ENCODE measurements around the gene LCMT2. TPM values are rescaled to one million over a fixed set of nuclear protein-coding genes. Genes with fewer than 3 reads are reported as not detected.
"Not testable (repeated sequence)": the region's sequence is repeated elsewhere in the genome, so short reads cannot be mapped to it uniquely, and the experiment has no call there.

The LCMT2 gene
- total RNA-seq, 1 donor from 2014 or later: 6.4 TPM

DNA sequence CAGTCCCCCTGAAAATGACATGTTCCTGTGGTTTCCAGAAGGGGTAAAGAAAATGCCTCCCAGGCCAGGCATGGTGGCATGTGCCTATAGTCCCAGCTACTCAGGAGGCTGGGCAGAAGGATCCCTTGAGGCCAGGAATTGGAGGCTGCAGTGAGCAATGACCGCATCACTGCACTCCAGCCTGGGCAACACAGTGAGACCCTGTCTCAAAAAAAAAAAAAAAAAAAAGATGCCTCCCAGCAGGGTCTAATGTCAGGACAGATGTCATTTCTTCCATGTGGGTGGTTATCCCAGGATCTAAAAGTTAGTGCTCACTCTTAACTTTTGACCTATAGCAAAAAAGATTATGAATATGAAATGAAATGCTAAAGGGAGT is 13.4 kb downstream of the LCMT2 start:
- DNase-seq (ENCODE audit: low spot score): no peak
- intact Hi-C loops (cut with DNase I): no loop called here

DNA sequence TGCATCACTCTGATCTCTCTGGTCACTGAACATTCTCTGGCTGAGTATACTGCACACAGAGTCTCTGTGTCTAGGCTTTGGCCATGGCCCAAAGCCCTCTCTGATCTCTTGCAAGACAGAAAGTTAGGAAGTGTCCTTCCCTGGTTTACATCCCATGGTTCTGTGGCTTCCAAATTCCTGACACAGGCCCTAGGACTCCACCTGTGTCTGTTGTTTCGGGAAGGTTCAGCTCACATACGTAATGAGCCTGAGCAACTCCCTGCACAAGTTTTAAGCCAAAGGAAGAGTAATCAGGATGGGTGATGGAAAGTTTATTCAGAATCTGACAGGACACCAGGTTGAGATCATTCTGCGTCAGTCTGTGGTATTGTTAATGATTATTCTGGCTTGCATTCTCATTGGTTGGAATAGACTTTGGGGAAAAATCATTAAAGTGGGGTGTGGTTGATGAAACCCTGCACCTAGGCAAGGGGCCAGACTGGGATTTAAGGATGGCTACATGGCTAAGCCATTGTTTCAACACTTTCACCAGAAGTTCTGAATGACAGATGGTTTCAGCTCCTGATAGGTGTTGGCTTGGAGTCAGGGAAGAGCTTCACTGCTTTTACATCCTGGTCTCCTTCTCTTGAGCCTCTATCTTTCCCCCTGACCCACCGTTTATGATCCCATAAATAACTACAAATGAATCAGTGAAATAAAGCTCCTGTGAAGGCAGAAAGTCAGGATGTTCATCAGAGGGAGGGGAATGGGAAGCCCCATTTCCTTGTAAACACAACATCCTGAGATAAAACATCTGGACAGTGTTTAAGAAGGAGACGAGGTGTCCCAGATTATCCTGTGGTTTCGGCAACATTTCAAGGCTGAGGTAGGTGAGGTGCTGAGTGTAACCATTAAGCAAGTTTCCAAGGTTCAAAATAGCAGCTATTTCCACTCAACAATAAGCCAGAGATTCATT is 14.1 kb downstream of the LCMT2 start:
- DNase-seq (ENCODE audit: low spot score): no peak
- intact Hi-C loops (cut with DNase I): no loop called here

DNA sequence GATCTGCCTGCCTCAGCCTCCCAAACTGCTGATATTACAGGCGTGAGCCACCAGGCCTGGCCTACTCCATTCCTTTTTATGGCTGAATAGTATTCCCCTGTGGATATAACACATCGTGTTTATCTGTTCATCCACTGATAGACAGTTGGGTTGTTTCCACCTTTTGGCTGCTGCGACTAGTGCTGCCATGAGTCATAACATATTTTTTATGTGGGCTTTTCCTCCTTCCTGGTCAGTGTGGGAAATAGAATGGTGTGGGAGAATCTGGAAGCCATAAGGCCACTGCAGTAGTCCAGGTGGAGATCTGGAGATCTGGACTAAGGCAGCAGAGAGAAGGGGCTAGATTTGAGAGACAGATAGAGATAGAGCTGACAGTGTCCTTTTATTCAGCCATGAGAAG is 16.2 kb downstream of the LCMT2 start:
- intact Hi-C loops (cut with DNase I): no loop called here
- DNase-seq (ENCODE audit: low spot score): no peak

DNA sequence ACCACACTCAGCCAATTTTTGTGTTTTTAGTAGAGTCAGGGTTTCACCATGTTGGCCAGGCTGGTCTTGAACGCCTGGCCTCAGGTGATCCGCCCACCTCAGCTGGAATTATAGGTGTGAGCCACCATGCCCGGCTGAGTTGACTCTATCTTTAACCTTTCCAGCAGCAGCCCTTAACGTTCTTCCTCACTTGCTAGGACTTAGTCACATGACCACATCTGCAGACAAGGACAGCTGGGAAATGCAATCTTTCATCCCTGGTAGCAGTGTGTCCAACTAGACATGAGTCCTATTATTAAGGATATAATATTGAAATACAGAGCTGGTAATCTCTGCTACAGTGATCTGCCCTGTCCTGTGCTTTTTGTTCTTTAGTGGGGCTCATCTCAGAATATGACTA is 18.0 kb downstream of the LCMT2 start:
- DNase-seq (ENCODE audit: low spot score): no peak
- intact Hi-C loops (cut with DNase I): no loop called here

DNA sequence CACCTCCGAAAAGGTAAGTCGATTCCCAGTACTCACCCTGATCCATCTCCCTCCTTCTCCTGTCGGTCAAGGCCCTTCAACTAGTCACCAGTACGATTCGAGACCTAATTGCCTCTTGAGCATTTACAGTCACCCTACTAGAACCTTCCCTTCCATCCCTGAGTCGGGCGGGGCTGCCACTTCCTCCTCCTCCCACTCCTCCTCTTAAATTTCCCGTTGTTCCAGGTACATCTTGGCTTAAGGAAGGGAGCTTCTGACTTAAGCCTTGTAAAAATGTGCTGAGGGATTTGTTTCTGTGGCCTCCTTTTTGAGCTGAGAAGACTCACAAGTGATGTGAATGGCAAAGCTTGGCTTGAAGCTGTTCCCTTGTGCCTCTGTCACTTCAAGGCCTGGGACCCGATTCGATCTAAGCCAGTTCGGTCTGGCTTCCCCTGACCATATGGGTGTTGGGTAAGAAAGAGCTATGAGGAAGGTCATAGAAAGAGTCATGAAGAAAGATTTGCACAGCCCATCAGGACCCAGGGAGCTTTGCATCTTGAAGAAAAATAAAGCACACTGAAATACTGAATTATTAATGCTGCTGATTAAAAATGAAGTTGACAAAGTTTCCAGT is 28.1 kb downstream of the LCMT2 start, which contains the start of gene TGM7:
Gene TGM7 (minus strand): TSS at position 51 of the 613 bp plus-strand sequence.
- intact Hi-C loops (cut with DNase I): no loop called here
- no peak for DNase-seq (ENCODE audit: low spot score)

DNA sequence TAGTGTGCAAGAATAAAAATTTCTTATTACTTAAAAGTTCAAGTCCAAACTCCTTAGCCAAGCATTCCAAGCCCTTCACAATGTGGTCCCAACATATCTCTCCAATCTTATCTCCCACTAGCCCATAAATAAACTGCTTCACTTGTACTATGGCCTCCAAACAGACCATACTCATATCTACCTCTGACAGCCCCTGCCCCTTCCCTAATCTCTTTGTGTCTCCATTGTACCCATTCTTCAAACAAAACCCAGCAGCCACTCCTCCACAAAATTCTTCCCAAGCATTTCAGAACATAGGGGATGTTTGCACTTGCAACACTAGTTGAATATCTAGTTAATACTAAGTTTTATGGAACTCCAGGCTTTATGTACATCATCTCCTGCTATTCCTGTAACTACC is 30.5 kb downstream of the LCMT2 start:
- no peak for DNase-seq (ENCODE audit: low spot score)
- intact Hi-C loops (cut with DNase I): no loop called here

DNA sequence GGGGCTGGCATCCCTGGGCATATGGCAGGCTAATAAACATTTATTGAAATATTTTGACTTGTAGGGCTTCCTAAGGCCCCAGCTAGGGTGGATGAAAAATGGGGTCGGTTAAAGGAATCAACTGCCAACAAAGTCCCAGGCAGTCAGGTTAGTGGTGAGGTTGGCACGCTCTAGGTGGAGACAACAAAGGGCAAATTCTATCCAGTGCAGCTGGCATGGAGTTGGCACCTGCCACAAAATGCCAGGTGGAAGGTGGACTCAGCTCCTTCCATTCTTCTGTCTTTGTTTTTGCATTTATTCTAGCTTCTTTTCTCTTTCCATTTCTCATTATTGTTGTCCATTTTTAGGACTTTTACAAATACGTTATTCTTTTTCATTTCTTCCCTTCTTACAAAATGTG is 31.0 kb downstream of the LCMT2 start:
- DNase-seq (ENCODE audit: low spot score): no peak
- intact Hi-C loops (cut with DNase I): no loop called here

DNA sequence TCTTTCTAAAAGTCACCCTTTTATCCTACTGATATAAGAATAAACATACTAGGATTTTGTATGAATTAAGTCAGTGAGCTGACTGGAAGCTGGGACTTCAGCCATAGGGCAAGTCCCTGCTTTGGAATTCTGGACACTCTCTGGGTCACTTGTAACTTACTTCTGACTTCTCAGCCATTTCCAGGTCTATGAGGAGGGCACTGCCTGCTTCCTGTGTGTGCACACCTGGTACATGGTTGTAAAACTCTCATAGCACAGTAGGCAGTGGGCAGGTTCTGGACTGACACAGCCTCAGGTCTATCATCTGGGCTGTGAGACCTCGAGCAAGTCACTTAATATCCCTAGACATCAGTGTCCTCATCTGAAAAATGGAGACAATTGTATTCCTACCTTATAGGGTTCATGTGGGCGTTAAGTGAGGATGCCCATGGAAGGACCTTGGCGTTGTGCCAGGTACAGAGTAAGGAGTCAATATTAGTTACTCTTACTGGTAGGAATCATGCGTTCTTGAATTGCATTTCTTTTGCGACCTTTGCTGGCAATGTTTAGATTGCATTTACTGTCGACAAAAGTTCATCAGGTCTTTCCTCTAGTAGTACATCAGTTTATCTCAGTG is 36.2 kb downstream of the LCMT2 start:
- DNase-seq (ENCODE audit: low spot score): no peak
- intact Hi-C loops (cut with DNase I): no loop called here

DNA sequence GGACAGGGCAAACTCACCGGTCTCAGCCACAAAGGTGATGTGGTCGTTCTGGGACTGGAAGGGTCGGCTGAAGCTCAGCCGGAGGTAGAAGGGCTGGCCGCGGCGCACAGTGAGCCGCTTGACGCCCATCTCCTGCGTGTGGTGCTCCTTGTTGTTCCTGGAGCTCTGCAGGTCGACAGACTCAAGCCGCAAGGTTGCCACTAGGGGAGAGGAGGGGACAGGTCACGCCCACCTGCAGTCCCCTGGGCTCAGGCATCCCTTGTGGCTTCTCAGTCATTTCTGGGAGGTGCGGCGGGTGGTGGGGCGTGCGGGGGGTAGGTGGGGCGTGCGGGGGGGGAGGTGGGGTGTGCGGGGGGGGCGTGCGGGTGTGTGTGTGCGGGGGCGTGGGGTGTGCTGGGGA is 36.9 kb downstream of the LCMT2 start:
- intact Hi-C loops (cut with DNase I): no loop called here
- no peak for DNase-seq (ENCODE audit: low spot score)

DNA sequence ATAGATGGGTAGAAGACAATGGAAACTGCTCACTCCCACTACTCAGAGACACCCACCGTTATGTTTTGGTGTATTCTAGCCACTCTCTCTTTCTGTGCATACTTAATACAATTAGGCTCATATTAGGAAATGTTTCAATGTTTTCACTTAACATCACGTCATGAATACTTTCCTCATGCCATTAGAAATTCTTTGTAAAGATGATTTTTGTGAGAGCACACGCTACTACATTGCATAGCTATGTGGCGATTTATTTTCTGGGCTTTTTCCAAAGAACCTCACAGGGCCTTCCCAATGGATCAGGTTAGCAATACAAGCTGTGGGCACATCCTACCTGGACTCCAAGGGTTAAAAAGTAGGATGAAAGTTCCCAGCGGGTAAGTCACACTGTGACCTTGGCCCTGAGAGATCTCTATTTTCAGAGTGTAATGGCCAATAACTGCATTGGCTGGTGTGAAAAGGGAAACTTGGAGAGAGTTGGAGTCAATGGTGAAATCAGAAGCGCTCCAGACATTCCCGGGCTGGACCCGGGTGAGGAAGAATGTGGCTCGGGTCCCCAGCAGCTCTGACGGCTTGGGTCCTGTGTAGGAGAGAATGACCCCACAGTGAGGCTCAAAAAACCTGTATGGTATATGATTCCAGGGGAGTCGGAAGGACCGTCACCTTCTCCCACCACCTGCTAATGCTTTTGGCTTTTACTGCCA is 37.8 kb downstream of the LCMT2 start:
- DNase-seq (ENCODE audit: low spot score): no peak
- intact Hi-C loops (cut with DNase I): no loop called here

DNA sequence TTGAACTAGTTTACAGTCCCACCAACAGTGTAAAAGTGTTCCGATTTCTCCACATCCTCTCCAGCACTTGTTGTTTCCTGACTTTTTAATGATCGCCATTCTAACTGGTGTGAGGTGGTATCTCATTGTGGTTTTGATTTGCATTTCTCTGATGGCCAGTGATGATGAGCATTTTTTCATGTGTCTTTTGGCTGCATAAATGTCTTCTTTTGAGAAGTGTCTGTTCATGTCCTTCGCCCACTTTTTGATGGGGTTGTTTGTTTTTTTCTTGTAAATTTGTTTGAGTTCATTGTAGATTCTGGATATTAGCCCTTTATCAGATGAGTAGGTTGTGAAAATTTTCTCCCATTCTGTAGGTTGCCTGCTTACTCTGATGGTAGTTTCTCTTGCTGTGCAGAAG is 40.7 kb downstream of the LCMT2 start:
- intact Hi-C loops (cut with DNase I): not testable (repeated sequence)

DNA sequence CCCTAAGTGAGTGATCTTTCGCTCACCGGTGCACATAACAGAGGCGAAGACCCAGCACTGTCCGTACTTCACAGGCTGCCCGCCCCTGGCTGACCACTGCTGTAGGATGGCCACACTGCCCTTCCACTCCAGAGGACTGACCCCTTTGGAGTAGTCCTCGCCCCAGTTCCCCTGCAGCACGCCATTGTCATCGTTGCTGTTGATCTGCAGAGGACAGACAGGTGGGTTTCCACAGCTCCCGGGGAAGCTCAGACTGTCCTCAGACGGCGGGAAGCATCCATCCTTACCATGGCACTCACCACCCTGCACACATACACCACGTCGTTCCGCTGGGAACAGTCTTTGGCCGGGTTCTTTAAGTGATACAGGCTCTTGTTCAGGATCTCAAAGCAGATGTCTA is 43.1 kb downstream of the LCMT2 start:
- no peak for DNase-seq (ENCODE audit: low spot score)
- intact Hi-C loops (cut with DNase I): loop anchor here (2.0 kb wide), 1 partner anchor 62 kb away; no protein-coding TSS in a partner anchor

More for the DNA sequence above, 40.7 kb downstream of the LCMT2 start:
- DNase-seq (ENCODE audit: low spot score): not testable (repeated sequence)

DNA sequence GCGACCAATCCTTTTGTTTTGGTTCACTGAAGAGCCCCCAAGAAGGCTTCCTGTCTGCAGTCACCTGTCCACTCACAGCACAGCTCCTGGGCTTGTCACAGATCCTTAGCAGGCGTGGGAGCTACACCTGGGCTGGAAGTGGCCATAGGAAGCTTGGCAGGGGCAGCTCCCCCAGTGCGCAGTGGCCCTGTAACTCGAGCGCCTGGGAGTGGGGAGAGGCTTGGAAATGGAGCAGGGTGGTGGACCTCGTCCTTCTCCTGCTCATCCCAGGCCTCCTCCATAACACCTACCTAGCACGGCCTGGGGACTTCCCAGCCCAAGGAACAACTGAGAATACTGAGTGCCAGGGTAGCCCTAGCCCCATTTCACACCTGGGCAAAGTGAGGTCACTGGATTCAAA is 44.3 kb downstream of the LCMT2 start:
- intact Hi-C loops (cut with DNase I): loop anchor here (2.0 kb wide), 1 partner anchor 61 kb away; no protein-coding TSS in a partner anchor
- DNase-seq (ENCODE audit: low spot score): no peak

DNA sequence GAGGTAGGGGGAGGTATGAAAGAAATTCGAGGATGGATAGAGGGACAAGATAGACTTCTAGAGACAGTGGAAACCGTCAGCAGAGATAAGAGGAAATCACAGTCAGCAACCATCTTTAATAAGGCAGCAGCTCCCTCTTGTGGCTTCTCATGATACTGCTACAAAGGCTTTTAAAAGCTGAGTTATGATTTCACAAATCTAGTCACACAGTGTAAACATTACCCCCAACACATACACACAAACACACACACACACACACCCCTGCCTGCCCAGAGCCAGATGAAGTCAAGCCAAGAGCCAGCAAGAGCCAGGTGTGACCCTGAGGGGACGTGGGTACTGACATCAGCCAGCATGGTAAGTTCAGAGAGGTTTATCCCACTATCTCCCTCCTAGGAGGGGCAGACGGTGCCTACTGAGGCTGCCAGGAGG is 44.8 kb downstream of the LCMT2 start:
- intact Hi-C loops (cut with DNase I): loop anchor here (2.0 kb wide), 1 partner anchor 61 kb away; no protein-coding TSS in a partner anchor
- DNase-seq (ENCODE audit: low spot score): no peak

DNA sequence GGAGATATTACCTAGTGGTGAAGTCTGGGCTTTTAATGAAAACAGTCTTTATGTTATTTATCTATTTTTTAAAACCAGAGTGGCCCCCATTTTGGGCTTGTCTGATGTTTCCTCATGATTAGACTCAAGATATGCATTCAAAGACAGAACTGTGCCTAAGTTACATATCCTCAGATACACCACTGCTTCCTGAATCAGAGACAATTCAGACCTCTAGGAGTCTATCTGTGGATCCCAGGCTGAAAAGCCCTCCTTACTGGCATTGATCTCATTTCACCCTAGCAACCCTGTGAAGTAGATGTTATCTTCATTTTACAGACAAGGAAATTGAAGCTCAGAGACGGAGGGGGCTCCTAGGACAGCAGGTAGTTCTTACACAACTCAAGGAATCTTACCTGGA is 46.8 kb downstream of the LCMT2 start:
- DNase-seq (ENCODE audit: low spot score): no peak
- intact Hi-C loops (cut with DNase I): no loop called here

DNA sequence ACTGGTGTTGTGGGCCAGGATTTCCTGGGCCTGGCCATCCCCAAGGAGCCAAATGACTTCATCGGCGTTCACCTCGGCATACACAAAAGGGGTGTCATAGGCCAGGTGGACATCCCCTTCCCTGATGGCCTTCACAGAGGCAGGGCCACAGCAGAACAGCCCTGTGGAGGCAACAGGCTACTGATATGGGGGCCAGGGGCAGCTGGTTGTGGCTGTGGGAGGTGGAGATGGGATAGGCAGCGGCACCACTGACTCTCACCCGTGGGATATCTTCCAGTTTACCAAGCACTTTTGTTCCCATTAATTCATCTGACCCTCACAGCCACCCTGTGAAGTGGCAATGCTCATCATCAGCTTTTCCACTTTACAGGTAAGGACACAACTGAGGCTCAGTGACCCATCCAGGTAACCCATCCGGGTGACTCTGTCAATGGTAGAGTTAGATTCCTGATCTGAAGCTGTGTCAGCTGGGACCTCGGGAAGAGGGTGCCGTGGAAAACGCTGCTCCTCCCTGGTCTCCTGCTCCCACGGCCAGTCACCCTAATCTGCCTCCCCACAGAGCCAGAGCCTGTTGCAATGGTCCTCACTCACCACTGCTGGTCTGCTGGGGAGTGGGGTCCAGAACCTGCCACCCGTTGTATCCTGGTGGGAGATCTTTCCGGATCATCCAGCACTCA is 48.3 kb downstream of the LCMT2 start:
- no peak for DNase-seq (ENCODE audit: low spot score)
- intact Hi-C loops (cut with DNase I): no loop called here

DNA sequence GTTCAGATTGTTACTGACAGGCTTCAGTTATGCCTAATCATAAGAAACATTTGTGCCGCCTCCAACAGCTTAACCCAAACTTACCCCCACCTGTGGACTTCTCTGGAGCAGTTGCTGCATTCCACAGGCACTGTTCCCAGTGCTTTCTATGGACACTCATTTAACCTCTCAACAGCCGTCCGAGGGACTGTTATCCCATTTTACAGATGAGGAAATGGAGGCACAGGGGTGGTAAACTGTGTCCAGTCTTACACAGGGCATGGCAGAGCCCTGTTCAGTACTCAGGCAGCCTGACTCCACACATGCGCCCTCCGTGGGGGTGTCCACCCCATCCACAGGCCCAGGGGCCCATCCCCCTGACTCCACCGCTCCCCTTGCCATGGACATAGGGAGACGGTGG is 49.4 kb downstream of the LCMT2 start:
- intact Hi-C loops (cut with DNase I): no loop called here
- DNase-seq (ENCODE audit: low spot score): no peak

DNA sequence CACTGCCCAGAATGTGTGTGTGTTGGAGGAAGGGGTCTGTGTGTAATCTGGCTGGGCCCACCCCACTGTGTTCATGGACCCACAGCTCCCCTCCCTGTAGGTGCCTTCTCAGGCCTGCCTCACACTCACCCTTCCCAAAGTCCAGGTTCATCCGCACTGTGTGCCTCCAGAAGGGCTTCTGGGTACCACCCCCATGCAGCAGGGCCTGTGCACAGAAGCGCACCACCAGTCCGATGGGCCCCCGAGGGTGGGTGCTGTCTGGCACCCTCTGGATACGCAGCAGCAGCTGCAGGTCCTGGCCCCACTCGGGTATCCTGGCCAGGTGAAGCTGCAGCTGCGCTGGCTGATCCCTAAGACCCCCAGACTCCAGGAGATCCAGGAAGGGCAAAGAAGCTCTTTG is 50.9 kb downstream of the LCMT2 start:
- DNase-seq (ENCODE audit: low spot score): no peak
- intact Hi-C loops (cut with DNase I): no loop called here

DNA sequence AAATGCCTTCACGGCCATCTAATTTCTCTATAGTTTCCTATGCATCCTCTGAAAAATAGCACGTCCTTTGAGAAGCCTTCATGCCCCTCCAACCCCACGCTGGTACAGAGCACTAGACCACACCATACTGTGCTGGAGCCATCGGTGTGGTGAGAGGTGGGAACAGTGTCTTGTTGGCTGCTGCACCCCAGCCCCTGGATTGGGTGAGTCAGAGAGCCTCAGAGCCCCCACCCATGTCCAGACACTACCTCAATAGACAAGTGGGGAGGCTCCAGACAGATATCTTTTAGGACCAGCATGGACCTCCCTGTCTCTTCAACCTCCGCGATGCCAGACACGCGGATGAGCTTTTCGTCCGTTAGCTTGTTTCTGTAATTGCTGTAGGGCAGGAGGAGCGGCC is 51.5 kb downstream of the LCMT2 start:
- DNase-seq (ENCODE audit: low spot score): no peak
- intact Hi-C loops (cut with DNase I): no loop called here

All from cardiac septum (tissue), 1 donor.